HL-60 (cell line): ENCODE measurements around the gene SORL1.

Source experiments
- DNase-seq, 2 experiments: peaks; one replicate each; pipeline ENCODE4 v3.0.0-alpha.2; 2010 to 2020; ENCODE audit warnings: low read depth in 1 of 2, low spot score in 1 of 2
- H3K27ac ChIP-seq: fragments of 250-450 bp; sonication (Bioruptor Pico); replicated peaks from 2 replicates; pipeline ENCODE4 v1.5.1; 2020; ENCODE audit warnings: mild to moderate bottlenecking, moderate library complexity
- H3K27me3 ChIP-seq: fragments of 250-450 bp; sonication (Bioruptor Pico); 2 replicates; pipeline ENCODE4 v1.5.1; 2021; ENCODE audit warnings: mild to moderate bottlenecking, moderate library complexity; ENCODE audit not compliant: insufficient read depth, poor library complexity, severe bottlenecking
- H3K4me3 ChIP-seq: replicated peaks from 2 replicates; pipeline ENCODE4 v1.5.1; 2011; ENCODE audit warnings: mild to moderate bottlenecking, control low read depth, low read length; ENCODE audit not compliant: insufficient read depth
- GABPA ChIP-seq: IDR thresholded peaks from 2 replicates; pipeline ENCODE4 v1.6.1; 2012; ENCODE audit warnings: low read depth
- POLR2AphosphoS5 ChIP-seq: IDR thresholded peaks from 2 replicates; pipeline ENCODE4 v1.6.1; 2012; ENCODE audit warnings: low read depth
- SPI1 ChIP-seq: IDR thresholded peaks from 2 replicates; pipeline ENCODE4 v1.6.1; 2012; ENCODE audit warnings: low read depth, mild to moderate bottlenecking, borderline replicate concordance
- TF ChIP-seq, protein P1 (sequence below): IDR thresholded peaks from one replicate; pipeline ENCODE4 v1.5.1; 2011; ENCODE audit warnings: low read length, control low read depth, inconsistent platforms; ENCODE audit not compliant: insufficient read depth
- TF ChIP-seq, protein P2 (sequence below): IDR thresholded peaks from 2 replicates; pipeline ENCODE4 v1.6.1; 2012; ENCODE audit warnings: low read depth; ENCODE audit not compliant: insufficient replicate concordance

SORL1 gene

DNA sequence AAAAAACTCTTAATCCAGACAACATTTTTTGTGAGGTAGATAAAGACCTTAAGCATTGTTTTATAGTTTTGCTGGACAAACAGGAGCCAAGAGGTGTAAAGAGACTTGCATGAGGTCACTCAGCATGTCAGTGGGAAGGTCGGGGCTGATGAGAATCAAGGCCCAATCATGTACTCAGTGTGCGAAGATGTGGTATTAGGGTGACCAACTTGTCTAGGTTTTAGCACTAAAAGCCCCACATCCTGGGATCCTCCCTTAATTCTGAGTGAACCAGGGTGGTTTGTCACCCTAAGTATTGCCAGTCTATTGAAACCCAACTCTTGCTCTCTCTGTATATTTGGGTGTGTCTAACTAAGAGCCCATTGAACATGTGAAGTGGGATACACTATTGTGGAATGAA is 20.2 kb downstream of the SORL1 start:
- Histone ChIP-seq H3K4me3 (no peak overlapping the region), H3K27ac (no peak overlapping the region), H3K27me3 (no peaks in the 10 kb centered on the region)
- TF ChIP-seq SPI1 (no peak), GABPA (no peak), POLR2AphosphoS5 (no peak)
- TF ChIP-seq, protein P1, sequence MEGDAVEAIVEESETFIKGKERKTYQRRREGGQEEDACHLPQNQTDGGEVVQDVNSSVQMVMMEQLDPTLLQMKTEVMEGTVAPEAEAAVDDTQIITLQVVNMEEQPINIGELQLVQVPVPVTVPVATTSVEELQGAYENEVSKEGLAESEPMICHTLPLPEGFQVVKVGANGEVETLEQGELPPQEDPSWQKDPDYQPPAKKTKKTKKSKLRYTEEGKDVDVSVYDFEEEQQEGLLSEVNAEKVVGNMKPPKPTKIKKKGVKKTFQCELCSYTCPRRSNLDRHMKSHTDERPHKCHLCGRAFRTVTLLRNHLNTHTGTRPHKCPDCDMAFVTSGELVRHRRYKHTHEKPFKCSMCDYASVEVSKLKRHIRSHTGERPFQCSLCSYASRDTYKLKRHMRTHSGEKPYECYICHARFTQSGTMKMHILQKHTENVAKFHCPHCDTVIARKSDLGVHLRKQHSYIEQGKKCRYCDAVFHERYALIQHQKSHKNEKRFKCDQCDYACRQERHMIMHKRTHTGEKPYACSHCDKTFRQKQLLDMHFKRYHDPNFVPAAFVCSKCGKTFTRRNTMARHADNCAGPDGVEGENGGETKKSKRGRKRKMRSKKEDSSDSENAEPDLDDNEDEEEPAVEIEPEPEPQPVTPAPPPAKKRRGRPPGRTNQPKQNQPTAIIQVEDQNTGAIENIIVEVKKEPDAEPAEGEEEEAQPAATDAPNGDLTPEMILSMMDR = no peak
- TF ChIP-seq, protein P2, sequence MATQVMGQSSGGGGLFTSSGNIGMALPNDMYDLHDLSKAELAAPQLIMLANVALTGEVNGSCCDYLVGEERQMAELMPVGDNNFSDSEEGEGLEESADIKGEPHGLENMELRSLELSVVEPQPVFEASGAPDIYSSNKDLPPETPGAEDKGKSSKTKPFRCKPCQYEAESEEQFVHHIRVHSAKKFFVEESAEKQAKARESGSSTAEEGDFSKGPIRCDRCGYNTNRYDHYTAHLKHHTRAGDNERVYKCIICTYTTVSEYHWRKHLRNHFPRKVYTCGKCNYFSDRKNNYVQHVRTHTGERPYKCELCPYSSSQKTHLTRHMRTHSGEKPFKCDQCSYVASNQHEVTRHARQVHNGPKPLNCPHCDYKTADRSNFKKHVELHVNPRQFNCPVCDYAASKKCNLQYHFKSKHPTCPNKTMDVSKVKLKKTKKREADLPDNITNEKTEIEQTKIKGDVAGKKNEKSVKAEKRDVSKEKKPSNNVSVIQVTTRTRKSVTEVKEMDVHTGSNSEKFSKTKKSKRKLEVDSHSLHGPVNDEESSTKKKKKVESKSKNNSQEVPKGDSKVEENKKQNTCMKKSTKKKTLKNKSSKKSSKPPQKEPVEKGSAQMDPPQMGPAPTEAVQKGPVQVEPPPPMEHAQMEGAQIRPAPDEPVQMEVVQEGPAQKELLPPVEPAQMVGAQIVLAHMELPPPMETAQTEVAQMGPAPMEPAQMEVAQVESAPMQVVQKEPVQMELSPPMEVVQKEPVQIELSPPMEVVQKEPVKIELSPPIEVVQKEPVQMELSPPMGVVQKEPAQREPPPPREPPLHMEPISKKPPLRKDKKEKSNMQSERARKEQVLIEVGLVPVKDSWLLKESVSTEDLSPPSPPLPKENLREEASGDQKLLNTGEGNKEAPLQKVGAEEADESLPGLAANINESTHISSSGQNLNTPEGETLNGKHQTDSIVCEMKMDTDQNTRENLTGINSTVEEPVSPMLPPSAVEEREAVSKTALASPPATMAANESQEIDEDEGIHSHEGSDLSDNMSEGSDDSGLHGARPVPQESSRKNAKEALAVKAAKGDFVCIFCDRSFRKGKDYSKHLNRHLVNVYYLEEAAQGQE = no peak
- no peak for DNase-seq

DNA sequence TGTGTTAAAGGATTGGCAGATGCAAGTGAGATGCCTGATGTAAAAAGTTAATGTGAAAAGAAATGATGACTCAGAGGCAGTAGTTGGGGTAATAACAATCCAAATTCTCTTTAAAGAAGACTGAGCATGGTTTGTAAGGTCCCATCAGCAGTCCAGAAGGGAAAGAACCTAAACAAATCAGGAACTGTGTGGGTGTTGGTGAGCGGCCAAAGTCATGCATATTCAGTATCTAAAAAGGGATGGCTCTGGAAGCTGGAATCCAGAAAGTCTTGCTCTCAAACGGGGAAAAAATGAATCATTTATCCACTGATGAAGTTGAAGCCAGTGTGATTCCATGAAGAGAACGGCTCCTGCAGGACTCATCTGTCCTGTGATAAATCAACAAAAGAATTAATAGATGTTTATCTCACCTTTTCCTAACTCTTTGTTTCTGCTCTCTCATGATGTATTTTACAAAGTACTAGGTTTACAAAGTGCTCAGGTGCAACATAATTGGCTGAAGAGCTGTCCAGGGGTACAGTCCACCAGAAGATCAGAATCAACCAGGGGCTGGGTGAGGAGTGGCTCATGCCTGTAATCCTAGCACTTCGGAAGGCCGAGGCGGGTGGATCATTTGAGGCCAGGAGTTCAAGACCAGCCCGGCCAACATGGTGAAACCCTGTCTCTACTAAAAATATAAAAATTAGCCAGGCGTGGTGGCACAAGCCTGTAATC is 21.1 kb downstream of the SORL1 start:
- Histone ChIP-seq H3K27ac (no peak overlapping the region), H3K4me3 (no peak overlapping the region), H3K27me3 (no peaks in the 10 kb centered on the region)
- TF ChIP-seq GABPA = no peak
- TF ChIP-seq, protein P2 = no peak
- DNase-seq = no peak

DNA sequence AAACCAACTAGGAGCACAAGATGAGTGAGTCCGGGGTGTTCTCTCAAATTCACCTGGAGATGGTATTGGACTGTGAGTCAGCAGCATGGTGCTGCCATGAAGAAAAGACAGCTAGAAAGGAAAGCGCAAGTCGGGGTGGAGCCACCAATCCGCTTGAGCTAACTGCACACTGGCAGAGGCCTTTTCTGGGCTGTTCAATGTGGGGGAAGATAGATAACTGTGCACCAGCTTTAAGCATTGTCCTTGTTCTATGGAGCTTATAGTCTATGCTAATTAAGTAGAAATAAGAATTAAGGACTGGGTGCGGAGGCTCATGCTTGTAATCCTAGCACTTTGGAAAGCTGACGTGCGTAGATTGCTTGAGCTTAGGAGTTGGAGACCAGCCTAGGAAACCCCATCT is 22.6 kb downstream of the SORL1 start:
- no peak for DNase-seq
- TF ChIP-seq GABPA = no peak
- TF ChIP-seq, protein P1 = no peak
- TF ChIP-seq POLR2AphosphoS5 = no peak
- TF ChIP-seq, protein P2 = no peak
- TF ChIP-seq SPI1 = no peak
- no peak overlapping the region for H3K4me3 ChIP-seq
- no peaks in the 10 kb centered on the region for H3K27me3 ChIP-seq
- no peak overlapping the region for H3K27ac ChIP-seq
